OCI-LY7 (cell line): Measurements from ENCODE around the gene SUMF1. TPM values are rescaled to one million over a fixed set of nuclear protein-coding genes. Genes with fewer than 3 reads are reported as not detected.

ENCODE experiments used
- BruUV-seq: library from RNA; stranded (reverse); fragments of 400-500 nt; replicated peaks from 2 replicates; lab custom pipeline; 2021; lab: Mats Ljungman, UMichigan
- CTCF ChIA-PET: fragments of 300-600 bp; sonication (Branson Sonifier 250); formaldehyde crosslinking; loops from one replicate; lab custom pipeline; 2022; ENCODE audit warnings: antibody characterized with exemption; ENCODE audit not compliant: unreplicated experiment; lab: Charles Lee
- POLR2A ChIA-PET: fragments of 300-600 bp; sonication (Branson Sonifier 250); formaldehyde crosslinking; loops from one replicate; lab custom pipeline; 2022; ENCODE audit warnings: antibody characterized with exemption; lab: Charles Lee
- DNase-seq: peaks from one replicate; pipeline ENCODE4 v3.0.0-alpha.2; 2015; ENCODE audit warnings: low spot score
- H2AFZ ChIP-seq: fragments of 200-600 bp; sonication (generic), shearing (Covaris generic); 2 replicates; pipeline ENCODE4 v1.6.1; 2014; ENCODE audit warnings: mild to moderate bottlenecking, antibody characterized with exemption, low read length, moderate library complexity
- H3K27ac ChIP-seq: fragments of 200-600 bp; sonication (generic); 2 replicates; pipeline ENCODE4 v1.5.1; 2014; ENCODE audit warnings: mixed run types, low read depth, mild to moderate bottlenecking, moderate library complexity, low read length, inconsistent platforms; ENCODE audit not compliant: poor library complexity, severe bottlenecking
- H3K36me3 ChIP-seq: fragments of 200-600 bp; sonication (generic); 2 replicates; pipeline ENCODE4 v1.6.1; 2014; ENCODE audit warnings: mild to moderate bottlenecking, antibody characterized with exemption, low read length, moderate library complexity, mixed read lengths; ENCODE audit not compliant: insufficient read depth
- H3K4me1 ChIP-seq: fragments of 200-600 bp; sonication (generic); 2 replicates; pipeline ENCODE4 v1.5.1; 2014; ENCODE audit warnings: mild to moderate bottlenecking, low read length; ENCODE audit not compliant: insufficient read depth, poor library complexity, severe bottlenecking
- H3K4me2 ChIP-seq: fragments of 200-600 bp; sonication (generic); 2 replicates; pipeline ENCODE4 v1.6.1; 2014; ENCODE audit warnings: mild to moderate bottlenecking, low read length
- H3K4me3 ChIP-seq: fragments of 200-600 bp; sonication (generic); 2 replicates; pipeline ENCODE4 v1.5.1; 2014; ENCODE audit warnings: mild to moderate bottlenecking, low read depth, low read length; ENCODE audit not compliant: poor library complexity, severe bottlenecking
- H3K79me2 ChIP-seq: fragments of 200-600 bp; sonication (generic); 2 replicates; pipeline ENCODE4 v1.6.1; 2016; ENCODE audit warnings: low read depth, mild to moderate bottlenecking, low read length, moderate library complexity, mixed read lengths; ENCODE audit not compliant: insufficient read depth
- H3K9me2 ChIP-seq: fragments of 200-600 bp; sonication (generic); 2 replicates; pipeline ENCODE4 v1.6.1; 2016; ENCODE audit warnings: mild to moderate bottlenecking, low read length, mixed read lengths; ENCODE audit not compliant: insufficient read depth
- H3K9me3 ChIP-seq: fragments of 200-600 bp; sonication (generic); 2 replicates; pipeline ENCODE4 v1.6.1; 2014; ENCODE audit warnings: mild to moderate bottlenecking, mixed run types, low read length, mixed read lengths
- H4K20me1 ChIP-seq: fragments of 200-600 bp; sonication (generic); 2 replicates; pipeline ENCODE4 v1.6.1; 2014; ENCODE audit warnings: mild to moderate bottlenecking, antibody characterized with exemption, low read length, moderate library complexity, mixed read lengths; ENCODE audit not compliant: insufficient read depth
- CTCF ChIP-seq: fragments of 200-600 bp; sonication (generic); conservative IDR thresholded peaks from 2 replicates; pipeline ENCODE4 v1.5.1; 2014; ENCODE audit warnings: mild to moderate bottlenecking, antibody characterized with exemption, low read length, moderate library complexity, mixed read lengths
- EZH2phosphoT487 ChIP-seq: fragments of 200-600 bp; sonication (generic); IDR thresholded peaks from 2 replicates; pipeline ENCODE4 v1.6.1; 2018; ENCODE audit warnings: low read depth, borderline replicate concordance, mild to moderate bottlenecking, mixed run types, antibody characterized with exemption, low read length, moderate library complexity, mixed read lengths
- intact Hi-C: fragments of 100-400 bp; cut with micrococcal nuclease; formaldehyde crosslinking; loops from one replicate; pipeline ENCODE4 v1.10.0; 2022; ENCODE audit not compliant: unreplicated experiment
- total RNA-seq, 2 experiments: library from RNA; depleted of rRNA in 1 of 2; stranded (reverse); fragments of >200 nt in 1 of 2; shearing (Covaris generic) in 1 of 2; gene quantifications; 2 replicates each; pipeline ENCODE4 v1.2.3, GENCODE V29; 2014 to 2022

The SUMF1 gene
- total RNA-seq, 2 experiments from 2014 or later, result 9.1 to 11.9 TPM

GRCh38 chr3:4494895-4495264 is 27.8 kb upstream of the SUMF1 start:
- Histone ChIP-seq H3K9me2 (no peaks in the 10 kb centered on the region), H3K4me2 (peak overlapping the region; percentile 85), H3K9me3 (no peaks in the 10 kb centered on the region), H3K4me3 (peak overlapping the region; percentile 91), H3K36me3 (peaks cover 41% of the 10 kb centered on the region), H2AFZ (no peak overlapping the region), H3K27ac (peak overlapping the region; percentile 71), H4K20me1 (peaks cover 9% of the 10 kb centered on the region; the same call in 1 of the 2 replicates), H3K4me1 (peaks cover 35% of the 10 kb centered on the region), H3K79me2 (peaks cover 43% of the 10 kb centered on the region)
- TF ChIP-seq CTCF (no peak), EZH2phosphoT487 (no peak)
- intact Hi-C loops, result loop anchor here (5.0 kb wide), 1 partner anchor 77 kb away; no protein-coding TSS in a partner anchor
- peak; percentile 65 for DNase-seq
- CTCF ChIA-PET, result interaction anchor here (1.2 kb wide), 1 partner anchor 10 kb away, joined by 3 read pairs; no protein-coding TSS in a partner anchor
- POLR2A ChIA-PET, result interaction anchor here (0.7 to 6.9 kb wide), 6 partner anchors 12 to 687 kb away, joined by 3 to 206 read pairs (median 3); no protein-coding TSS in a partner anchor
- BruUV-seq, result TSS peak; percentile 38

GRCh38 chr3:4493941-4494894 is 27.1 kb upstream of the SUMF1 start:
- H3K4me2 ChIP-seq, result peak overlapping the region; percentile 85
- H3K9me2 ChIP-seq, result no peaks in the 10 kb centered on the region
- intact Hi-C loops, result loop anchor here (1.0 to 5.0 kb wide), 5 partner anchors 9 to 139 kb away; partner anchors contain the start of gene SUMF1
- TF ChIP-seq CTCF (no peak), EZH2phosphoT487 (no peak)
- ChIA-PET POLR2A (interaction anchor here (0.6 to 6.9 kb wide), 22 partner anchors 12 to 953 kb away, joined by 3 to 206 read pairs (median 4); no protein-coding TSS in a partner anchor), CTCF (interaction anchor here (1.2 to 1.7 kb wide), 2 partner anchors 10 to 11 kb away, joined by 3 to 10 read pairs; no protein-coding TSS in a partner anchor)
- H4K20me1 ChIP-seq, result peaks cover 9% of the 10 kb centered on the region; the same call in 1 of the 2 replicates
- H3K36me3 ChIP-seq, result peaks cover 37% of the 10 kb centered on the region
- peaks cover 35% of the 10 kb centered on the region for H3K4me1 ChIP-seq
- BruUV-seq, result no TSS peak
- H3K79me2 ChIP-seq, result peaks cover 43% of the 10 kb centered on the region
- peak overlapping the region; percentile 71 for H3K27ac ChIP-seq
- H3K9me3 ChIP-seq, result no peaks in the 10 kb centered on the region
- H2AFZ ChIP-seq, result peak overlapping the region; percentile 40; the same call in 1 of the 2 replicates
- H3K4me3 ChIP-seq, result peak overlapping the region; percentile 91
- peak; percentile 43 for DNase-seq
